Measurements from ENCODE around the gene ACR. TPM values are rescaled to one million over a fixed set of nuclear protein-coding genes. Genes with fewer than 3 reads are reported as not detected.
"Not testable (repeated sequence)": the region's sequence is repeated elsewhere in the genome, so short reads cannot be mapped to it uniquely, and the experiment has no call there.

Gene ACR
- total RNA-seq, 1 experiment from 2014 or later, result 0.21 TPM

GRCh38 chr22:50739894-50740293, 1.9 kb downstream of the ACR start:
- TF ChIP-seq TCF7L2 (IDR thresholded peaks at IDR 0.05; ENCODE audit: low read depth, low read length) (no peak), POLR2AphosphoS5 (IDR thresholded peaks at IDR 0.05; ENCODE audit: low read depth, low read length) (no peak), CTCF (IDR thresholded peaks at IDR 0.05) (no peak), SIN3A (IDR thresholded peaks at IDR 0.05; ENCODE audit: borderline replicate concordance, insufficient read depth, low read depth, low read length) (no peak), REST (IDR thresholded peaks at IDR 0.05; ENCODE audit: insufficient read depth in 1 of 2, low read depth in 2 of 2, low read length in 1 of 2) (no peak)
- Histone ChIP-seq H3K9me3 (ENCODE audit: control insufficient read depth, insufficient read depth, low read depth, low read length) (no peaks in the 10 kb centered on the region), H3K27ac (ENCODE audit: low read length) (no peak overlapping the region), H3K4me3 (ENCODE audit: low read depth in 2 of 2, low read length in 2 of 2) (no peak overlapping the region), H3K36me3 (ENCODE audit: control insufficient read depth, insufficient read depth, low read length) (no peaks in the 10 kb centered on the region), H3K4me1 (ENCODE audit: control insufficient read depth, insufficient read depth, low read length) (no peaks in the 10 kb centered on the region), H3K27me3 (ENCODE audit: control insufficient read depth, insufficient read depth, low read length) (no peaks in the 10 kb centered on the region)
- DNase-seq (ENCODE audit: low read depth, low spot score) (no peak), ATAC-seq (no peak)
- ChIA-PET POLR2A (no interaction called here), CTCF (no interaction called here)
- intact Hi-C loops (cut with micrococcal nuclease; ENCODE audit: unreplicated experiment), result no loop called here
- in situ Hi-C loops (cut with HindIII; ENCODE audit: low pct_unique_long_range_greater_than_20kb, low sequenced_read_pairs), result no loop called here
- BruUV-seq (replicated peaks), result no TSS peak

DNA sequence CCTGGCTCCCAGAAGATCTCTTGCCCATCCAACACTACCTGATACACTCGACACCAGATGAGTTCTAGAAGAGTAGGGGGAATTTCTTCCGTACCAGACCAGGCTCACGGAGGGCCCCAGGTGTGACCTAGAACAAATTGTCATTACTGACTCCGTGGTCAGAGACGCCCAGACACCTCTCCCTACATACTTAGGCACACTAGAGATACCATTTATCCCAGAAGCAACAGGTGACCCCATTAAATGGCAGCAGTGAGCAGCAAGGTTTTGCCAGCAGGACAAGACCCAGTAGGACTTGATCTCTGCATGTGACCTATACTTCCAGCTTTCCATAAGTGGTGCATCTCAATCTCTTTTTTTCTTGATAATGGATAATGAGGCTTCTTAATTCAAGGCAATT, 2.7 kb downstream of the ACR start:
- BruUV-seq (replicated peaks); H3K9me3 ChIP-seq (ENCODE audit: control insufficient read depth, insufficient read depth, low read depth, low read length); H3K36me3 ChIP-seq (ENCODE audit: control insufficient read depth, insufficient read depth, low read length); POLR2A ChIA-PET; H3K27me3 ChIP-seq (ENCODE audit: control insufficient read depth, insufficient read depth, low read length); DNase-seq (ENCODE audit: low read depth, low spot score); ATAC-seq; H3K4me1 ChIP-seq (ENCODE audit: control insufficient read depth, insufficient read depth, low read length); H3K27ac ChIP-seq (ENCODE audit: low read length); in situ Hi-C loops (cut with HindIII; ENCODE audit: low pct_unique_long_range_greater_than_20kb, low sequenced_read_pairs); intact Hi-C loops (cut with micrococcal nuclease; ENCODE audit: unreplicated experiment); CTCF ChIA-PET; H3K4me3 ChIP-seq (ENCODE audit: low read depth in 2 of 2, low read length in 2 of 2): not testable (repeated sequence)

- H3K27me3 ChIP-seq (ENCODE audit: control insufficient read depth, insufficient read depth, low read length); H3K4me1 ChIP-seq (ENCODE audit: control insufficient read depth, insufficient read depth, low read length); BruUV-seq (replicated peaks); ATAC-seq; H3K27ac ChIP-seq (ENCODE audit: low read length); H3K36me3 ChIP-seq (ENCODE audit: control insufficient read depth, insufficient read depth, low read length); intact Hi-C loops (cut with micrococcal nuclease; ENCODE audit: unreplicated experiment); H3K4me3 ChIP-seq (ENCODE audit: low read depth in 2 of 2, low read length in 2 of 2); DNase-seq (ENCODE audit: low read depth, low spot score); in situ Hi-C loops (cut with HindIII; ENCODE audit: low pct_unique_long_range_greater_than_20kb, low sequenced_read_pairs); H3K9me3 ChIP-seq (ENCODE audit: control insufficient read depth, insufficient read depth, low read depth, low read length); CTCF ChIA-PET; POLR2A ChIA-PET: not testable (repeated sequence)
Observed at GRCh38 chr22:50744424-50744823, 6.4 kb downstream of the ACR start.

GRCh38 chr22:50747521-50747920, 9.5 kb downstream of the ACR start:
- in situ Hi-C loops (cut with HindIII; ENCODE audit: low pct_unique_long_range_greater_than_20kb, low sequenced_read_pairs); POLR2A ChIA-PET; DNase-seq (ENCODE audit: low read depth, low spot score); H3K27ac ChIP-seq (ENCODE audit: low read length); H3K4me1 ChIP-seq (ENCODE audit: control insufficient read depth, insufficient read depth, low read length); BruUV-seq (replicated peaks); ATAC-seq; H3K27me3 ChIP-seq (ENCODE audit: control insufficient read depth, insufficient read depth, low read length); H3K9me3 ChIP-seq (ENCODE audit: control insufficient read depth, insufficient read depth, low read depth, low read length); intact Hi-C loops (cut with micrococcal nuclease; ENCODE audit: unreplicated experiment); H3K4me3 ChIP-seq (ENCODE audit: low read depth in 2 of 2, low read length in 2 of 2); H3K36me3 ChIP-seq (ENCODE audit: control insufficient read depth, insufficient read depth, low read length): not testable (repeated sequence)
- CTCF ChIA-PET, result interaction anchor here (0.6 kb wide), 1 partner anchor 33 kb away, joined by 5 read pairs; no protein-coding TSS in a partner anchor

DNA sequence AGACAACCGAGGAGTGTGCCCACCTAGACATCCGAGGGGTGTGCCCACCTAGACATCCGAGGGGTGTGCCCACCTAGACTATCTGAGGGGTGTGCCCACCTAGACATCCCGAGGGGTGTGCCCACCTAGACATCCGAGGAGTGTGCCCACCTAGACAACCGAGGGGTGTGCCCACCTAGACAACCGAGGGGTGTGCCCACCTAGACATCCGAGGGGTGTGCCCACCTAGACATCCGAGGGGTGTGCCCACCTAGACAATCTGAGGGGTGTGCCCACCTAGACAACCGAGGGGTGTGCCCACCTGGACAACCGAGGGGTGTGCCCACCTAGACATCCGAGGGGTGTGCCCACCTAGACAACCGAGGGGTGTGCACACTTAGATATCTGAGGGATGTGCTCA, 10.6 kb downstream of the ACR start:
- H3K4me1 ChIP-seq (ENCODE audit: control insufficient read depth, insufficient read depth, low read length); H3K9me3 ChIP-seq (ENCODE audit: control insufficient read depth, insufficient read depth, low read depth, low read length); DNase-seq (ENCODE audit: low read depth, low spot score); POLR2A ChIA-PET; intact Hi-C loops (cut with micrococcal nuclease; ENCODE audit: unreplicated experiment); H3K27ac ChIP-seq (ENCODE audit: low read length); H3K36me3 ChIP-seq (ENCODE audit: control insufficient read depth, insufficient read depth, low read length); CTCF ChIA-PET; in situ Hi-C loops (cut with HindIII; ENCODE audit: low pct_unique_long_range_greater_than_20kb, low sequenced_read_pairs); ATAC-seq; BruUV-seq (replicated peaks); H3K4me3 ChIP-seq (ENCODE audit: low read depth in 2 of 2, low read length in 2 of 2); H3K27me3 ChIP-seq (ENCODE audit: control insufficient read depth, insufficient read depth, low read length): not testable (repeated sequence)

Measured in Panc1 (cell line).